ENCODE data around the gene WNT4. TPM values are rescaled to one million over a fixed set of nuclear protein-coding genes. Genes with fewer than 3 reads are reported as not detected.

Gene WNT4
- total and polyA plus RNA-seq, 2 of the 8 experiments (the other 6 are each of a cell fraction or from before 2014, with no cell fraction given) = 1.3 to 6.6 TPM

GRCh38 chr1:22117238-22117637 is 25.7 kb downstream of the WNT4 start:
- Histone ChIP-seq H4K20me1 (replicated peaks in 1 of 2; ENCODE audit: control insufficient read depth in 1 of 2, insufficient read depth in 2 of 2, low read length in 2 of 2) (peaks cover 0 to 20% of the 10 kb centered on the region in 2 experiments), H2BK120ac (replicated peaks; ENCODE audit: low read depth, low read length) (no peak overlapping the region), H3K56ac (replicated peaks; ENCODE audit: insufficient read length, low read depth, low read length) (no peak overlapping the region), H3K4ac (replicated peaks; ENCODE audit: insufficient read length, low read depth, low read length) (no peak overlapping the region), H4K5ac (ENCODE audit: insufficient read length, low read depth, low read length) (no peak overlapping the region), H3K4me3 (ENCODE audit: extremely low read depth in 1 of 4, insufficient read depth in 2 of 4, low read depth in 3 of 4, low read length in 4 of 4) (no peak overlapping the region), H3K79me1 (ENCODE audit: low read depth, low read length) (peaks cover 13% of the 10 kb centered on the region), H2AK5ac (ENCODE audit: low read depth, low read length) (no peak overlapping the region), H4K91ac (replicated peaks; ENCODE audit: insufficient read length, low read length) (no peak overlapping the region), H2BK15ac (ENCODE audit: low read length) (no peak overlapping the region), H2BK12ac (ENCODE audit: low read depth, low read length) (no peak overlapping the region), H3K4me2 (ENCODE audit: insufficient read depth in 1 of 2, low read depth in 2 of 2, low read length in 2 of 2) (no peak overlapping the region), H3K14ac (ENCODE audit: insufficient read length) (no peak overlapping the region), H3K9ac (replicated peaks in 1 of 4; ENCODE audit: extremely low read depth in 1 of 4, low read depth in 3 of 4, low read length in 3 of 4) (no peak overlapping the region), H3K27ac (ENCODE audit: low read depth, low read length) (no peak overlapping the region), H3K23ac (ENCODE audit: insufficient read length) (no peak overlapping the region), H2AFZ (ENCODE audit: low read length) (no peak overlapping the region), H3K27me3 (replicated peaks in 1 of 4; ENCODE audit: control insufficient read depth in 3 of 4, extremely low read depth in 1 of 4, insufficient read depth in 3 of 4, low read length in 3 of 4) (no peaks in the 10 kb centered on the region), H3K4me1 (replicated peaks in 1 of 4; ENCODE audit: control insufficient read depth in 3 of 4, insufficient read depth in 4 of 4, low read length in 3 of 4) (peaks cover 0 to 26% (median 9%) of the 10 kb centered on the region in 4 experiments; a peak in 6 of 7 replicates), H3K36me3 (ENCODE audit: control insufficient read depth in 2 of 4, insufficient read depth in 4 of 4, low read length in 3 of 4) (peaks cover 0 to 3% (median 1%) of the 10 kb centered on the region in 4 experiments; a peak in 3 of 8 replicates), H3K18ac (ENCODE audit: extremely low read depth, low read length) (no peak overlapping the region), H3K23me2 (ENCODE audit: low read depth, low read length) (no peaks in the 10 kb centered on the region), H4K8ac (ENCODE audit: extremely low read depth, insufficient read depth, low read length) (0 out of 2 replicates have a peak overlapping the region, but pooled peaks have one; percentile 16), H3K9me3 (ENCODE audit: insufficient read depth in 2 of 2, low read depth in 1 of 2, low read length in 1 of 2) (no peaks in the 10 kb centered on the region), H3K79me2 (ENCODE audit: control insufficient read depth in 1 of 2, insufficient read depth in 2 of 2, low read length in 2 of 2) (no peaks in the 10 kb centered on the region; a peak in 1 of 4 replicates), H2BK5ac (ENCODE audit: low read depth, low read length) (no peak overlapping the region), H2BK20ac (ENCODE audit: low read length) (no peak overlapping the region)
- 95% methylated on average over 4 of the region's 4 CpGs; no CpG with 5 or more reads in 1 of the 2 experiments for whole genome bisulfite sequencing, 2 experiments (ENCODE audit: extremely low coverage in 1 of 2, insufficient coverage in 1 of 2, insufficient read length in 1 of 2, insufficient replicate concordance in 2 of 2, low coverage in 1 of 2, low lambda C conversion rate in 2 of 2, missing lambda C conversion rate in 1 of 2)
- POLR2A ChIA-PET (ENCODE audit: partially characterized antibody) = interaction anchor here (0.7 to 1.3 kb wide), 2 partner anchors 9 to 12 kb away, joined by 3 read pairs; no protein-coding TSS in a partner anchor
- CTCF ChIA-PET (ENCODE audit: partially characterized antibody) = interaction anchor here (0.7 to 4.7 kb wide), 5 partner anchors 8 to 221 kb away, joined by 3 to 27 read pairs (median 3); no protein-coding TSS in a partner anchor
- FAIRE-seq (no peak), DNase-seq (ENCODE audit: low read depth in 1 of 2, low spot score in 2 of 2) (no peak)
- TF ChIP-seq CBX5 (IDR thresholded peaks at IDR 0.05; ENCODE audit: low read depth, low read length) (no peak), KDM5A (IDR thresholded peaks at IDR 0.05; ENCODE audit: low read length) (no peak), TAF1 (IDR thresholded peaks at IDR 0.05; ENCODE audit: low read depth, low read length) (no peak), POU5F1 (IDR thresholded peaks at IDR 0.05; ENCODE audit: low read depth, low read length) (no peak), SIN3A (conservative IDR thresholded peaks at IDR 0.05 in 1 of 2, IDR thresholded peaks at IDR 0.05 in 1 of 2; ENCODE audit: low read depth in 1 of 2, low read length in 2 of 2) (no peak)
